ENCODE measurements around the gene DPF3. TPM values are rescaled to one million over a fixed set of nuclear protein-coding genes. Genes with fewer than 3 reads are reported as not detected.

DPF3 gene
- total RNA-seq, 2 donors from 2014 or later = 11.0 TPM; not detected in 1

GRCh38 chr14:72653026-72653425 lies 240.9 kb downstream of the DPF3 start:
- Histone ChIP-seq H3K4me1 (replicated peaks) (no peaks in the 10 kb centered on the region), H3K9me3 (no peaks in the 10 kb centered on the region), H3K36me3 (no peaks in the 10 kb centered on the region), H3K27ac (no peak overlapping the region), H3K4me3 (no peak overlapping the region), H3K27me3 (replicated peaks; ENCODE audit: insufficient read depth) (no peaks in the 10 kb centered on the region)
- no peak for DNase-seq (ENCODE audit: low spot score)
- TF ChIP-seq CTCF (IDR thresholded peaks at IDR 0.05) (no peak), POLR2A (IDR thresholded peaks at IDR 0.05) (no peak), POLR2AphosphoS5 (IDR thresholded peaks at IDR 0.05) (no peak)
- intact Hi-C loops (cut with DNase I) = no loop called here
- 85% methylated on average over 8 of the region's 8 CpGs for WGBS

- WGBS = 76% methylated on average over 4 of the region's 4 CpGs
- intact Hi-C loops (cut with DNase I) = no loop called here
- no peak for DNase-seq (ENCODE audit: low spot score)
Measured at GRCh38 chr14:72652179-72652578, 241.7 kb downstream of the DPF3 start.

GRCh38 chr14:72651714-72652113 lies 242.2 kb downstream of the DPF3 start:
- no peak overlapping the region for H3K27ac ChIP-seq
- no peak for DNase-seq (ENCODE audit: low spot score)
- H3K4me3 ChIP-seq = no peak overlapping the region
- H3K4me1 ChIP-seq (replicated peaks) = no peaks in the 10 kb centered on the region
- H3K9me3 ChIP-seq = no peaks in the 10 kb centered on the region
- H3K27me3 ChIP-seq (replicated peaks; ENCODE audit: insufficient read depth) = no peaks in the 10 kb centered on the region
- TF ChIP-seq CTCF (IDR thresholded peaks at IDR 0.05) = no peak
- no peak for TF ChIP-seq POLR2A (IDR thresholded peaks at IDR 0.05)
- no peak for TF ChIP-seq POLR2AphosphoS5 (IDR thresholded peaks at IDR 0.05)
- intact Hi-C loops (cut with DNase I) = no loop called here
- 69% methylated on average over 5 of the region's 5 CpGs for WGBS
- H3K36me3 ChIP-seq = no peaks in the 10 kb centered on the region

More at GRCh38 chr14:72652179-72652578, 241.7 kb downstream of the DPF3 start:
- Histone ChIP-seq H3K9me3 (no peaks in the 10 kb centered on the region), H3K4me3 (no peak overlapping the region), H3K36me3 (no peaks in the 10 kb centered on the region), H3K27ac (no peak overlapping the region), H3K4me1 (replicated peaks) (no peaks in the 10 kb centered on the region), H3K27me3 (replicated peaks; ENCODE audit: insufficient read depth) (no peaks in the 10 kb centered on the region)
- TF ChIP-seq POLR2AphosphoS5 (IDR thresholded peaks at IDR 0.05) (no peak), CTCF (IDR thresholded peaks at IDR 0.05) (no peak), POLR2A (IDR thresholded peaks at IDR 0.05) (no peak)

GRCh38 chr14:72651081-72651480 lies 242.8 kb downstream of the DPF3 start:
- no peak for DNase-seq (ENCODE audit: low spot score)
- WGBS = 27% methylated on average over 6 of the region's 6 CpGs

More at GRCh38 chr14:72651081-72651480, 242.8 kb downstream of the DPF3 start:
- no peaks in the 10 kb centered on the region for H3K36me3 ChIP-seq
- H3K27ac ChIP-seq = no peak overlapping the region
- H3K27me3 ChIP-seq (replicated peaks; ENCODE audit: insufficient read depth) = no peaks in the 10 kb centered on the region
- H3K4me1 ChIP-seq (replicated peaks) = no peaks in the 10 kb centered on the region
- intact Hi-C loops (cut with DNase I) = no loop called here
- TF ChIP-seq POLR2AphosphoS5 (IDR thresholded peaks at IDR 0.05) (no peak), POLR2A (IDR thresholded peaks at IDR 0.05) (no peak), CTCF (IDR thresholded peaks at IDR 0.05) (no peak)
- no peak overlapping the region for H3K4me3 ChIP-seq
- H3K9me3 ChIP-seq = no peaks in the 10 kb centered on the region

All from prostate gland (tissue), 2 donors.